Thyroid gland (tissue), 4 donors: Measurements from ENCODE around the gene OR14K1. TPM values are rescaled to one million over a fixed set of nuclear protein-coding genes. Genes with fewer than 3 reads are reported as not detected.
"Not testable (repeated sequence)": the region's sequence is repeated elsewhere in the genome, so short reads cannot be mapped to it uniquely, and the experiment has no call there.

Experiments used
- DNase-seq, 2 donors: peaks; one replicate each; pipeline ENCODE4 v3.0.0-alpha.2; 2019
- H3K27ac ChIP-seq, 3 donors: fragments of 200-600 bp; sonication (generic); 1 replicate in 2 of 3; 2 replicates in 1 of 3; pipeline ENCODE4 v1.5.1; 2016 to 2019; ENCODE audit warnings: mild to moderate bottlenecking in 1 of 3, moderate library complexity in 1 of 3
- H3K27me3 ChIP-seq: fragments of 200-600 bp; sonication (generic); one replicate; pipeline ENCODE4 v1.5.1; 2019
- H3K36me3 ChIP-seq, 2 donors: fragments of 200-600 bp; sonication (generic); one replicate each; pipeline ENCODE4 v1.5.1; 2016 to 2019
- H3K4me1 ChIP-seq, 2 donors: fragments of 200-600 bp; sonication (generic); one replicate each; pipeline ENCODE4 v1.5.1; 2017 to 2019
- H3K4me3 ChIP-seq, 3 donors: fragments of 200-600 bp; sonication (generic); replicated peaks in 1 of 3; 1 replicate in 2 of 3; 2 replicates in 1 of 3; pipeline ENCODE4 v1.5.1; 2016; ENCODE audit warnings: mild to moderate bottlenecking in 1 of 3
- H3K9me3 ChIP-seq: fragments of 200-600 bp; sonication (generic); one replicate; pipeline ENCODE4 v1.5.1; 2017
- CTCF ChIP-seq, 6 experiments: fragments of 200-600 bp in 3 of 6; fragments of 450-650 bp in 3 of 6; sonication (generic) in 3 of 6; IDR thresholded peaks; one replicate each; pipeline ENCODE4 v1.5.1; 2016 to 2019; ENCODE audit warnings: antibody characterized with exemption in 6 of 6, mild to moderate bottlenecking in 2 of 6, inconsistent platforms in 1 of 6, moderate library complexity in 1 of 6
- POLR2A ChIP-seq, 2 donors: fragments of 450-650 bp; IDR thresholded peaks; one replicate each; pipeline ENCODE4 v1.6.1; 2017; ENCODE audit warnings: antibody characterized with exemption in 2 of 2, mild to moderate bottlenecking in 2 of 2, moderate library complexity in 1 of 2
- WGBS, 2 donors: methylation state at CpG; one replicate each; pipeline ENCODE4 v1.1.5; 2017; 5-methylcytosine and 5-hydroxymethylcytosine counted together
- intact Hi-C: fragments of 100-400 bp; cut with DNase I; formaldehyde crosslinking; loops from one replicate; pipeline ENCODE4 v1.15.1; 2023
- total RNA-seq, 4 donors: library from RNA; depleted of rRNA; stranded (reverse); fragments of >200 nt; gene quantifications; one replicate each; pipeline ENCODE4 v1.2.3, GENCODE V29; 2016

Gene OR14K1
- total RNA-seq, 4 donors from 2014 or later, result 1.1 TPM; not detected in 3

DNA sequence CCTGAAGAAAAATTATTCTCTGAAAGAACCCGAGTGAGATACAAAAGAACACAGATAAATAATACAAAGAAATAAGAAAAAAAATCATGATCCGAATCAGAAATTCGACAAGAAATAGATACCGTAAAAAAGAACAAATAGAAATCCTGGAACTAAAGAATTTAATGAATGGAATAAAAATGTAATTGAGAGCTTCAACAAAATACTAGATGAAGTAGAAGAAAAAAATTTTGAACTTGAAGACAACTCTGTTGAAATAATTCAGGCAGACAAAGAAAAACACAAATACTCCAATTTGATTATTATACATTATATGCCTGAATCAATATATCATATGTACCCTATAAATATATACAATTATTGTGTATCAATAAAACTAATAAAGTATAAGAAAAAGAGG lies 17.2 kb upstream of the OR14K1 start:
- no peaks in the 10 kb centered on the region for H3K27me3 ChIP-seq
- H3K9me3 ChIP-seq, result no peaks in the 10 kb centered on the region
- H3K27ac ChIP-seq, result no peak overlapping the region
- H3K36me3 ChIP-seq, result no peaks in the 10 kb centered on the region
- DNase-seq, result no peak
- no peak for TF ChIP-seq POLR2A (IDR thresholded peaks at IDR 0.05)
- no peak for TF ChIP-seq CTCF (IDR thresholded peaks at IDR 0.05)
- H3K4me1 ChIP-seq, result no peaks in the 10 kb centered on the region
- WGBS, 2 donors, result 94 to 96% methylated on average over 4 of the region's 4 CpGs
- intact Hi-C loops, result no loop called here
- H3K4me3 ChIP-seq, result no peak overlapping the region

GRCh38 chr1:247740721-247741120 lies 2.3 kb downstream of the OR14K1 start:
- no peak for TF ChIP-seq POLR2A (IDR thresholded peaks at IDR 0.05)
- TF ChIP-seq CTCF (IDR thresholded peaks at IDR 0.05), result no peak

GRCh38 chr1:247741756-247742155 lies 3.3 kb downstream of the OR14K1 start:
- H3K27me3 ChIP-seq, result no peaks in the 10 kb centered on the region
- no peaks in the 10 kb centered on the region for H3K9me3 ChIP-seq
- no peaks in the 10 kb centered on the region for H3K36me3 ChIP-seq
- no peak for TF ChIP-seq CTCF (IDR thresholded peaks at IDR 0.05)
- no peak for TF ChIP-seq POLR2A (IDR thresholded peaks at IDR 0.05)
- WGBS, 2 donors, result 90% methylated on average over 5 of the region's 5 CpGs
- no peak for DNase-seq
- H3K27ac ChIP-seq, result no peak overlapping the region
- H3K4me1 ChIP-seq, result no peaks in the 10 kb centered on the region
- no peak overlapping the region for H3K4me3 ChIP-seq
- intact Hi-C loops, result no loop called here

More at GRCh38 chr1:247740721-247741120, 2.3 kb downstream of the OR14K1 start:
- Histone ChIP-seq H3K27ac (no peak overlapping the region), H3K27me3 (no peaks in the 10 kb centered on the region), H3K36me3 (no peaks in the 10 kb centered on the region), H3K4me3 (no peak overlapping the region), H3K4me1 (no peaks in the 10 kb centered on the region), H3K9me3 (no peaks in the 10 kb centered on the region)
- intact Hi-C loops, result no loop called here
- WGBS, 2 donors, result 87 to 96% methylated on average over 2 of the region's 2 CpGs
- no peak for DNase-seq

GRCh38 chr1:247742215-247742760 lies 3.9 kb downstream of the OR14K1 start:
- H3K27ac ChIP-seq, H3K4me3 ChIP-seq, intact Hi-C loops, H3K4me1 ChIP-seq, DNase-seq, H3K9me3 ChIP-seq, H3K27me3 ChIP-seq, H3K36me3 ChIP-seq: not testable (repeated sequence)
- WGBS, 2 donors, result 76 to 79% methylated on average over 3 of the region's 3 CpGs

GRCh38 chr1:247746391-247746935 lies 8.0 kb downstream of the OR14K1 start:
- no peaks in the 10 kb centered on the region for H3K36me3 ChIP-seq
- no peak overlapping the region for H3K27ac ChIP-seq
- TF ChIP-seq POLR2A (IDR thresholded peaks at IDR 0.05) (no peak), CTCF (IDR thresholded peaks at IDR 0.05) (no peak)
- 74 to 82% methylated on average over 3 of the region's 3 CpGs for WGBS, 2 donors
- intact Hi-C loops, result no loop called here
- H3K4me3 ChIP-seq, result no peak overlapping the region
- DNase-seq, result no peak
- no peaks in the 10 kb centered on the region for H3K4me1 ChIP-seq
- H3K9me3 ChIP-seq, result no peaks in the 10 kb centered on the region
- no peaks in the 10 kb centered on the region for H3K27me3 ChIP-seq
